Activated naive CD8-positive, alpha-beta T cell treated with anti-CD3 and anti-CD28 coated beads for 36 hours (primary cell): ENCODE results near the gene HIBCH. TPM values are rescaled to one million over a fixed set of nuclear protein-coding genes. Genes with fewer than 3 reads are reported as not detected.

Source experiments
- DNase-seq: peaks from one replicate; pipeline ENCODE4 v3.0.0; 2021
- H3K27ac Mint-ChIP-seq: one replicate; pipeline ENCODE4 v1.8.0; 2022; ENCODE audit warnings: mild to moderate bottlenecking, moderate library complexity, mixed read lengths
- H3K27me3 Mint-ChIP-seq: one replicate; pipeline ENCODE4 v1.8.0; 2022; ENCODE audit warnings: mild to moderate bottlenecking, mixed read lengths
- H3K36me3 Mint-ChIP-seq: one replicate; pipeline ENCODE4 v1.8.0; 2021; ENCODE audit warnings: mild to moderate bottlenecking, mixed read lengths
- H3K4me1 Mint-ChIP-seq: one replicate; pipeline ENCODE4 v1.8.0; 2021; ENCODE audit warnings: mixed read lengths
- H3K4me3 Mint-ChIP-seq: one replicate; pipeline ENCODE4 v1.8.0; 2022; ENCODE audit warnings: mild to moderate bottlenecking, moderate library complexity, mixed read lengths
- H3K9me3 Mint-ChIP-seq: one replicate; pipeline ENCODE4 v1.8.0; 2022; ENCODE audit warnings: mixed read lengths
- total RNA-seq, 2 experiments: library from RNA; stranded (reverse); gene quantifications; one replicate each; pipeline ENCODE4 v1.2.3, GENCODE V29; 2021

The HIBCH gene
- total RNA-seq, 2 experiments from 2014 or later = 21.0 to 24.7 TPM

DNA sequence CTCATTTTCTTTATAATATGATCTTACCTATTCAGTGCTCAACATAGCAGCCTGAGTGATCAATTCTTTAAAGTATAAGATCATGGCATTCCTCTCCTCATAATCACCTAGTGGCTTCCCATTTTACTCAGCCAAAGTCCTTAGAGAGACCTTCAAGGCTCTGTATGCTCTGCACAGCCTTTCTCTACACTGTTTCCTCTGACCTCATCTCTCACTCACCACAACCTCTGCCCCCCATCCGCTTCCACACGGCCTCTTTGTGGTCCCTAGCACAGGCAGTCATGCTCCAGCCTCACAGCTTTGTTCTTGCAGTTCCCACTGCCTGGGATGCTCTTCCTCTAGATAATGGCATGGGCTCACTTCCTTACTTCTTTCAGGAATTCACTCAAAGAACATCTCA is 109.2 kb downstream of the HIBCH start:
- DNase-seq = no peak
- H3K27me3 Mint-ChIP-seq = no peaks in the 10 kb centered on the region

DNA sequence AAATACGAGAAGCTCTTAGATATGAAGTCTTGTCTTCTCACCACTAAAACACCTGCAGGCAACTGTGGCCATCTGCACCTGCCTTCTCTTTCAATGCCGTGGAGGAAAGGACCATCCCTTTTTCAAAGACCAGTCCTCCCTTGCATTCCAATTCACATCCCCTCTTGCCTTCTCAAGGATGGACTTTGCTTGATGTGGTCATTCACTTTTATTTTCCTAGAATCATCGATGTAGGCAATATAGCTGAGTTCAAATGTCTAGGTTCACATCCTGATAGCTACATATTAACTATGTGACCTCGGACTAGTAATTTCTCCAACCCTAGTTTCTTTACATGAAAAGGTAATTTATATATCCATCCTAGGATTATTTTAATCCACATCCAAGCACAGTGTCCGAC is 110.1 kb downstream of the HIBCH start:
- Mint-ChIP-seq H3K27me3 (no peaks in the 10 kb centered on the region), H3K4me1 (no peaks in the 10 kb centered on the region), H3K9me3 (no peaks in the 10 kb centered on the region), H3K36me3 (no peaks in the 10 kb centered on the region), H3K4me3 (no peak overlapping the region), H3K27ac (no peak overlapping the region)
- DNase-seq = no peak

More for the DNA sequence above, 109.2 kb downstream of the HIBCH start:
- Mint-ChIP-seq H3K4me3 (no peak overlapping the region), H3K27ac (no peak overlapping the region), H3K36me3 (no peaks in the 10 kb centered on the region), H3K9me3 (no peaks in the 10 kb centered on the region), H3K4me1 (peaks cover under 1% of the 10 kb centered on the region)

DNA sequence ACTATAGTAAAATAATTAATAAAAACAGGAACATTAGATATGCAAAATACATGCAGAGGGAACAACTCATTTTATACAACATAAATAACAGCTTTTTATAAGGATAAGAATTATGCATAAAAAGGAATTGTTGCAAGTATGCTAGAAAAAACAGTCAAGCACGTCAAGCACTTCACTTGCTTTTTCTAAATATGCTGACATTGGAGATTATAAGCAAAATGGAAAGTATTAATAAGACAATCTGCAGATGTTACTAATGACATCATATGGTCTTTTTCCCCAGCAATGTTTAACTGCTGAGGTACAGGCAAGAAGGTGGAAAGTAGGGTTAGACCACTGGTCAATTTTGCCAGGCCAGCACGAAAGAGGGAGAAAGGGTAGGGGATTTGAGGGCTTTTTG is 111.7 kb downstream of the HIBCH start:
- no peaks in the 10 kb centered on the region for H3K4me1 Mint-ChIP-seq
- no peaks in the 10 kb centered on the region for H3K27me3 Mint-ChIP-seq
- no peaks in the 10 kb centered on the region for H3K9me3 Mint-ChIP-seq
- no peaks in the 10 kb centered on the region for H3K36me3 Mint-ChIP-seq
- H3K4me3 Mint-ChIP-seq = no peak overlapping the region
- no peak for DNase-seq
- H3K27ac Mint-ChIP-seq = no peak overlapping the region

- H3K27me3 Mint-ChIP-seq = no peaks in the 10 kb centered on the region
- no peak for DNase-seq
- peaks cover 7% of the 10 kb centered on the region for H3K36me3 Mint-ChIP-seq
- no peaks in the 10 kb centered on the region for H3K9me3 Mint-ChIP-seq
- no peak overlapping the region for H3K27ac Mint-ChIP-seq
- H3K4me3 Mint-ChIP-seq = no peak overlapping the region
- peaks cover 2% of the 10 kb centered on the region for H3K4me1 Mint-ChIP-seq
Observed at GRCh38 chr2:190205657-190206056, 114.0 kb downstream of the HIBCH start.

DNA sequence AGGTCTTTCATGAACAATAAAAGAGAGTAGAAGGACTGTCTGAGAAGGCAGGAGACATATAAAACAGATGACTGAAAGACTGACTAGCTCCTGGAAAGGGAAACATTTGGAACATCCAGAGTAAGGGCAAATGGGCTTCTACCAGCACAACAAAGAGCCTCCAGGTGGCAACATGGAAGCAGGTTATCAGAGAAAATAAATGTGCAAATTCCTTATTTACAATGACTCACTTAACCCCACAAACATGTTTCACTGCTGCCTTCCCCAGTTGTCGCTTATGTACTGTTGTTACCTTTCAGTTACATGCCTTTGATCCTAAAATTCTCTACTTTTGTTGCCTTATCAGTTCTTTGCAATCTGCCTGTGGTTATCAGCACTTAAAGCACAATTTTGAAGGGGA is 117.0 kb downstream of the HIBCH start:
- no peak overlapping the region for H3K27ac Mint-ChIP-seq
- peaks cover 2% of the 10 kb centered on the region for H3K4me1 Mint-ChIP-seq
- no peak overlapping the region for H3K4me3 Mint-ChIP-seq
- H3K27me3 Mint-ChIP-seq = no peaks in the 10 kb centered on the region
- peaks cover 26% of the 10 kb centered on the region for H3K36me3 Mint-ChIP-seq
- no peaks in the 10 kb centered on the region for H3K9me3 Mint-ChIP-seq
- no peak for DNase-seq

DNA sequence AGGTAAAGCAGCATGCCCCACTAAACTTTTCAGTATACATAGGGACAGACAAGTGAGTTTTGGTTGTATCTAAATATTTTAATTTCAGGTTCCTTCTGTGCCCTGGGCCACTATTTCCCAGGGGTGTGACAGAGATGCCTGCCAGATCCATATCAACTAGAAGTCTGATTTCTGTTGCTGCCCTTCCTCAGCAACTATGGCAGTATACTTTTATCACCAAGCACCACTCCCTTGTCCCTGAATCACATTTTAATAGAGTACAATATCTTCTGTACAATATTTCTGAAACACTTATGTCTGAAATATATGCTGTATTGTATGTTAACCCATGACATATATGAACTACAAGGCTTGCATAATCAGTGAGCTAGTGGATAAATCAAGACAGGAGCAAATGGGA is 117.6 kb downstream of the HIBCH start:
- Mint-ChIP-seq H3K9me3 (no peaks in the 10 kb centered on the region), H3K27ac (no peak overlapping the region), H3K4me3 (no peak overlapping the region), H3K27me3 (no peaks in the 10 kb centered on the region), H3K36me3 (peaks cover 30% of the 10 kb centered on the region), H3K4me1 (peaks cover 2% of the 10 kb centered on the region)
- DNase-seq = no peak

GRCh38 chr2:190200603-190201002 is 119.0 kb downstream of the HIBCH start:
- Mint-ChIP-seq H3K4me1 (peaks cover 2% of the 10 kb centered on the region), H3K27ac (no peak overlapping the region), H3K36me3 (peaks cover 32% of the 10 kb centered on the region), H3K27me3 (no peaks in the 10 kb centered on the region), H3K4me3 (no peak overlapping the region), H3K9me3 (no peaks in the 10 kb centered on the region)
- DNase-seq = no peak

GRCh38 chr2:190199530-190199929 is 120.1 kb downstream of the HIBCH start:
- H3K4me3 Mint-ChIP-seq = no peak overlapping the region
- peaks cover 32% of the 10 kb centered on the region for H3K36me3 Mint-ChIP-seq
- H3K27ac Mint-ChIP-seq = no peak overlapping the region
- DNase-seq = no peak
- H3K27me3 Mint-ChIP-seq = no peaks in the 10 kb centered on the region
- peaks cover 2% of the 10 kb centered on the region for H3K4me1 Mint-ChIP-seq
- H3K9me3 Mint-ChIP-seq = no peaks in the 10 kb centered on the region

DNA sequence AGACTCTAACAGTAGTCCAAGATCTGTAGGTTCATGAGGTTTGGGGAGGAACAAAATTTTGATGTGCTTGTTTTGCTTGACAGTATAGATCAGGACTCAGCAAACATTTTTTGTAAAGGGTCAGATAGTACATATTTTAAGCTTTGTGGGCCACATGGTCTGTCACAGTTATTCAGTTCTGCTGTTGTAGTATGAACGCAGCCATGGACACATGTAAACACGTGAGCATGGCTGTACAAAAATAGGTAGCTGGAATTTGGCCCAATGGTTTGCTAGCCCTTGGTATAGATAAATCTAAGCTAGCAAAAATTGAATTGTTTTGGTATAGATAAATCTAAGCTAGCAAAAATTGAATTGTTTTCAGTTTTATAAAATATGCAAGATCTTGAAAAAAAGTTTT is 120.5 kb downstream of the HIBCH start:
- peaks cover 32% of the 10 kb centered on the region for H3K36me3 Mint-ChIP-seq
- H3K4me1 Mint-ChIP-seq = peaks cover 2% of the 10 kb centered on the region
- H3K27me3 Mint-ChIP-seq = no peaks in the 10 kb centered on the region
- no peaks in the 10 kb centered on the region for H3K9me3 Mint-ChIP-seq
- DNase-seq = no peak
- H3K27ac Mint-ChIP-seq = no peak overlapping the region
- no peak overlapping the region for H3K4me3 Mint-ChIP-seq

DNA sequence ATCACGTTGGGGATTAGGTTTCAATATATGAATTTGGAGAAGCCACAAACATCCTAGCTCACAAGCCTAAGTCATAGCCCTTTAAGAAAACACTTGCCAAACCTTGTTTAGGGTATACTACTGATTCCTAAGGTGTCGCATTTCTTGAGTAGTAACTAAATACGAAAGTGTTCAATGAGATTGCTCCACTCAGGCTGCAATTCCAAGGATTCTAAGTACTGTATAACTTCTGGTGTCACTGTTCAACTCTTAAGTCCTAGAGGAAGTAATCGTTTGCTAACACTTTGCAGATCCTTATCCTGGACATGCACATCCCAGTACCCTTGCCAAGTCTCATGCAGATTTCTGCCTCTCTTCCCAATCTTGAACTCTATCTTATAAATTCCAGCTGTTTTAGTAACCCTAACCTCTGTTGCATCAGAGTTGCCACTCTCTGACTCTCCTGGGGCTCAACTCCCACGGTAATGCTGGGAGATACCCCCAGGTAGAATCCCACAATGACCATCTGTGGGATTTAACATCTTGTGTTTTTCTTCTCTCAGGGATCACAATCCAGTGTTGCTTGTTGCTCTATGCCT is 122.4 kb downstream of the HIBCH start:
- no peak overlapping the region for H3K4me3 Mint-ChIP-seq
- no peaks in the 10 kb centered on the region for H3K27me3 Mint-ChIP-seq
- H3K36me3 Mint-ChIP-seq = peaks cover 29% of the 10 kb centered on the region
- peaks cover 2% of the 10 kb centered on the region for H3K4me1 Mint-ChIP-seq
- no peak overlapping the region for H3K27ac Mint-ChIP-seq
- DNase-seq = no peak
- no peaks in the 10 kb centered on the region for H3K9me3 Mint-ChIP-seq

DNA sequence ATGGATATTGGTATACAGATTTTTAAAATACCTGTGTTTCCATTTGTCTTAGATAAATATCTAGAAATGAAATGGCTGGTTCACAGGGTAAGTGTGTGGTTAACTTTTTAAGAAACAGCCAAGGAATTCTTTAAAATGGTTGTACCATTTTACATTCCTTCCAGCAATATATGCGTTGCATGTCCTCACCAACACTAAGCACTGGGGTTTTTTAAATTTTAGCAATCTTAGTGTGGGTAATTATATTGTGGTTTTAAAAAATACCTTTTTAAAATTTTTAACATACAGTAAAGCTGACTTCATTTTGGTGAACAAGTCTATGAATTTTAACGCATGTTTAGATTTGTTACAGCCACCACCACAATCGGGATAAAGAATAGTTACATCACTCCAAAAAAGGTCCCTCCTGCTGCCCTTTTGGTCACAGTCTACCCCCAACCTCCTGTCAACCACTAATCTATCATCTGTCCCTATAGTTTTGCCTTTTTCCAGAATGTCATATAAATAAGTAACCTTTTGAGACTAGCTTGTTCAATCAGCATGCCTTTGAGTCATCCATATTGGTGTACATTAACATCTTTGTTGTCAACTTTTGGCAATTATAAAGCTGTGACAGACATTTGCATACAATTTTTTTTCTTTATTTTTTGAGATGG is 129.0 kb downstream of the HIBCH start:
- H3K9me3 Mint-ChIP-seq = no peaks in the 10 kb centered on the region
- no peak for DNase-seq
- no peaks in the 10 kb centered on the region for H3K27me3 Mint-ChIP-seq
- H3K4me3 Mint-ChIP-seq = no peak overlapping the region
- H3K27ac Mint-ChIP-seq = no peak overlapping the region
- no peaks in the 10 kb centered on the region for H3K36me3 Mint-ChIP-seq
- H3K4me1 Mint-ChIP-seq = no peaks in the 10 kb centered on the region

DNA sequence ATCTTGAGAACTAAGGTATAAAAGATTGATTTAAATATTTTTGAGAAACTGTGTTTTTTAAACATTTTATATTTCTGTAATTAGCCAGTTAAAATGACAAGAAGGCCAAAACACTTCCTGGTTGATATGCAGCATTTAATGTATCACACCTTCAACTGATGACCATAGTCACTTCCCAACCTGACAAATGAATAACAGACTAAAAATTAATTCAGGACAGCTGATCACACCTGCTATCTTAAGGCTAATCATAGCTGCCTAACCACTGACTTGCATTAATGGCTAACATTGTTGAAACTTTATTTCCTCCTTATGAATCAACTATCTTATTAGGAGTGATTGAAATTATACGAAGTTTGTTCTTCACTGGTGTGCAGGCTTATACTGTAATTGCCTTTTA is 131.3 kb downstream of the HIBCH start:
- Mint-ChIP-seq H3K4me1 (no peaks in the 10 kb centered on the region), H3K36me3 (no peaks in the 10 kb centered on the region), H3K4me3 (no peak overlapping the region), H3K9me3 (no peaks in the 10 kb centered on the region), H3K27ac (no peak overlapping the region), H3K27me3 (no peaks in the 10 kb centered on the region)
- no peak for DNase-seq

GRCh38 chr2:190186238-190186637 is 133.4 kb downstream of the HIBCH start:
- H3K27ac Mint-ChIP-seq = no peak overlapping the region

DNA sequence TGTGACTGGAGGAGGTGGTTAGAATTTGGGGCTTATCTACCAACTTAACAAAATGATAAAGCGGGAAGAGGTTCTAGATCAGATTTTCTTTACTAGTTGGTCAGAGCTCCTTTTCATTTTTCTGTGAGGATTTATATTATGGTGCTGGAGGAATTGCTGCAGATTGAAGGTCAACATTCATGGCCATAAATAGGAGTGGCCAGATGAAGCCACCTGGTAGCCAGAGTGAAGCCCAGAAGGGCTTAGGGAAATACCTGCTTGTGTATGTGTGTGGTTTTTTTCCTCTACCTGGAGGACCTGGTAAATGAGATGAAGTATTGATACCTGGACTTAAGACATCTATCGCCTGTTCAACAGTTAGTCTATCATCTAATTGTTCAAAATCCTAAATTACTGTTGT is 134.2 kb downstream of the HIBCH start:
- Mint-ChIP-seq H3K4me3 (no peak overlapping the region), H3K36me3 (no peaks in the 10 kb centered on the region), H3K27me3 (peaks cover 12% of the 10 kb centered on the region), H3K27ac (no peak overlapping the region), H3K9me3 (no peaks in the 10 kb centered on the region), H3K4me1 (no peaks in the 10 kb centered on the region)
- DNase-seq = no peak

More at GRCh38 chr2:190186238-190186637, 133.4 kb downstream of the HIBCH start:
- Mint-ChIP-seq H3K4me3 (no peak overlapping the region), H3K4me1 (no peaks in the 10 kb centered on the region), H3K9me3 (no peaks in the 10 kb centered on the region), H3K36me3 (no peaks in the 10 kb centered on the region), H3K27me3 (peaks cover 8% of the 10 kb centered on the region)
- no peak for DNase-seq

- Mint-ChIP-seq H3K27me3 (peaks cover 18% of the 10 kb centered on the region), H3K9me3 (no peaks in the 10 kb centered on the region), H3K27ac (no peak overlapping the region), H3K4me1 (peaks cover 4% of the 10 kb centered on the region), H3K36me3 (no peaks in the 10 kb centered on the region), H3K4me3 (no peak overlapping the region)
- no peak for DNase-seq
Observed at GRCh38 chr2:190184460-190184859, 135.2 kb downstream of the HIBCH start.

GRCh38 chr2:190183539-190183938 is 136.1 kb downstream of the HIBCH start:
- peaks cover 26% of the 10 kb centered on the region for H3K27me3 Mint-ChIP-seq
- H3K4me3 Mint-ChIP-seq = no peak overlapping the region
- H3K36me3 Mint-ChIP-seq = no peaks in the 10 kb centered on the region
- no peak for DNase-seq
- no peak overlapping the region for H3K27ac Mint-ChIP-seq
- H3K4me1 Mint-ChIP-seq = peaks cover 6% of the 10 kb centered on the region
- no peaks in the 10 kb centered on the region for H3K9me3 Mint-ChIP-seq
